B cell (primary cell): ENCODE data around the gene NUDCD3.

Experiments used
- EZH2 ChIP-seq: IDR thresholded peaks from 2 replicates; pipeline ENCODE4 v1.6.1; 2012; ENCODE audit warnings: borderline replicate concordance, low read depth, mild to moderate bottlenecking, moderate library complexity, low read length; ENCODE audit not compliant: insufficient read depth, poor library complexity, severe bottlenecking
- TF ChIP-seq, protein P1 (sequence below): fragments of 200-600 bp; IDR thresholded peaks from one replicate; pipeline ENCODE4 v1.8.0; 2022; ENCODE audit warnings: antibody characterized with exemption, mild to moderate bottlenecking

GRCh38 chr7:44391746-44392617 lies 98.5 kb downstream of the NUDCD3 start:
- TF ChIP-seq, protein P1, sequence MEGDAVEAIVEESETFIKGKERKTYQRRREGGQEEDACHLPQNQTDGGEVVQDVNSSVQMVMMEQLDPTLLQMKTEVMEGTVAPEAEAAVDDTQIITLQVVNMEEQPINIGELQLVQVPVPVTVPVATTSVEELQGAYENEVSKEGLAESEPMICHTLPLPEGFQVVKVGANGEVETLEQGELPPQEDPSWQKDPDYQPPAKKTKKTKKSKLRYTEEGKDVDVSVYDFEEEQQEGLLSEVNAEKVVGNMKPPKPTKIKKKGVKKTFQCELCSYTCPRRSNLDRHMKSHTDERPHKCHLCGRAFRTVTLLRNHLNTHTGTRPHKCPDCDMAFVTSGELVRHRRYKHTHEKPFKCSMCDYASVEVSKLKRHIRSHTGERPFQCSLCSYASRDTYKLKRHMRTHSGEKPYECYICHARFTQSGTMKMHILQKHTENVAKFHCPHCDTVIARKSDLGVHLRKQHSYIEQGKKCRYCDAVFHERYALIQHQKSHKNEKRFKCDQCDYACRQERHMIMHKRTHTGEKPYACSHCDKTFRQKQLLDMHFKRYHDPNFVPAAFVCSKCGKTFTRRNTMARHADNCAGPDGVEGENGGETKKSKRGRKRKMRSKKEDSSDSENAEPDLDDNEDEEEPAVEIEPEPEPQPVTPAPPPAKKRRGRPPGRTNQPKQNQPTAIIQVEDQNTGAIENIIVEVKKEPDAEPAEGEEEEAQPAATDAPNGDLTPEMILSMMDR = no peak
- TF ChIP-seq EZH2 = no peak
